ENCODE data around the gene TMEM114. TPM values are rescaled to one million over a fixed set of nuclear protein-coding genes. Genes with fewer than 3 reads are reported as not detected.

The TMEM114 gene
- total and polyA plus RNA-seq, 4 donors = 0.28 to 5.8 (median 2.5) TPM

Other genes starting within 250 kb of the TMEM114 start
- gene METTL22, start 31.2 kb upstream of the TMEM114 start, total RNA-seq = 10 to 100 TPM; 14.2 to 20.5 TPM
- gene METTL22, start 31.2 kb upstream of the TMEM114 start, polyA plus RNA-seq (ENCODE audit: insufficient read length in 2 of 2) = 10 to 100 TPM; 21.8 to 31.2 TPM
- gene ABAT, start 84.1 kb upstream of the TMEM114 start, total RNA-seq = 100 to 1,000 TPM in 1 of 2 donors, 10 to 100 TPM in 1; 88.3 to 157 TPM
- gene ABAT, start 84.1 kb upstream of the TMEM114 start, polyA plus RNA-seq (ENCODE audit: insufficient read length in 2 of 2) = 100 to 1,000 TPM; 225 to 286 TPM
- gene TMEM186, start 207.1 kb upstream of the TMEM114 start, total RNA-seq = 1 to 10 TPM; 7.6 to 8.4 TPM
- gene TMEM186, start 207.1 kb upstream of the TMEM114 start, polyA plus RNA-seq (ENCODE audit: insufficient read length in 2 of 2) = 10 to 100 TPM; 11.2 to 14.2 TPM
- 10 to 100 TPM; 14.0 to 20.7 TPM for gene PMM2, start 207.3 kb upstream of the TMEM114 start, total RNA-seq
- gene PMM2, start 207.3 kb upstream of the TMEM114 start, polyA plus RNA-seq (ENCODE audit: insufficient read length in 2 of 2) = 10 to 100 TPM in 1 of 2 donors, 1 to 10 TPM in 1; 8.5 to 15.4 TPM